Neural cell (in vitro differentiated cells): Measurements from ENCODE around the gene CA11.
"Not testable (repeated sequence)": the region's sequence is repeated elsewhere in the genome, so short reads cannot be mapped to it uniquely, and the experiment has no call there.

ENCODE experiments used
- CTCF ChIP-seq: fragments of 450-650 bp; IDR thresholded peaks from 2 replicates; pipeline ENCODE4 v1.5.1; 2014; ENCODE audit warnings: antibody characterized with exemption, mild to moderate bottlenecking, moderate library complexity; ENCODE audit not compliant: poor library complexity, severe bottlenecking
- EP300 ChIP-seq: fragments of 450-650 bp; conservative IDR thresholded peaks from 2 replicates; pipeline ENCODE4 v1.6.1; 2014; ENCODE audit warnings: antibody characterized with exemption, mild to moderate bottlenecking, moderate library complexity; ENCODE audit not compliant: poor library complexity, severe bottlenecking
- EZH2 ChIP-seq: fragments of 200-600, 300-800 bp; shearing (Covaris generic), sonication (generic); IDR thresholded peaks from 2 replicates; pipeline ENCODE4 v1.6.1; 2014; ENCODE audit warnings: antibody characterized with exemption, low read length, borderline replicate concordance, mild to moderate bottlenecking; ENCODE audit not compliant: insufficient read depth, poor library complexity, severe bottlenecking
- MXI1 ChIP-seq: fragments of 450-650 bp; conservative IDR thresholded peaks from 2 replicates; pipeline ENCODE4 v1.6.1; 2014; ENCODE audit warnings: antibody characterized with exemption, mild to moderate bottlenecking; ENCODE audit not compliant: poor library complexity, severe bottlenecking
- POLR2AphosphoS5 ChIP-seq: IDR thresholded peaks from 2 replicates; pipeline ENCODE4 v1.6.1; 2012
- RAD21 ChIP-seq: fragments of 450-650 bp; conservative IDR thresholded peaks from 2 replicates; pipeline ENCODE4 v1.6.1; 2014; ENCODE audit warnings: antibody characterized with exemption, mild to moderate bottlenecking, moderate library complexity
- TAF1 ChIP-seq: IDR thresholded peaks from 2 replicates; pipeline ENCODE4 v1.6.1; 2012; ENCODE audit warnings: low read depth

GRCh38 chr19:48693629-48694028 is 47.6 kb upstream of the CA11 start:
- not testable (repeated sequence) for TF ChIP-seq EP300, CTCF, MXI1, TAF1, EZH2, POLR2AphosphoS5, RAD21
